Measurements from ENCODE around the gene PDZD4. TPM values are rescaled to one million over a fixed set of nuclear protein-coding genes. Genes with fewer than 3 reads are reported as not detected.

The PDZD4 gene
- total and polyA plus RNA-seq, 2 experiments from 2014 or later = 30.5 to 230 TPM

DNA sequence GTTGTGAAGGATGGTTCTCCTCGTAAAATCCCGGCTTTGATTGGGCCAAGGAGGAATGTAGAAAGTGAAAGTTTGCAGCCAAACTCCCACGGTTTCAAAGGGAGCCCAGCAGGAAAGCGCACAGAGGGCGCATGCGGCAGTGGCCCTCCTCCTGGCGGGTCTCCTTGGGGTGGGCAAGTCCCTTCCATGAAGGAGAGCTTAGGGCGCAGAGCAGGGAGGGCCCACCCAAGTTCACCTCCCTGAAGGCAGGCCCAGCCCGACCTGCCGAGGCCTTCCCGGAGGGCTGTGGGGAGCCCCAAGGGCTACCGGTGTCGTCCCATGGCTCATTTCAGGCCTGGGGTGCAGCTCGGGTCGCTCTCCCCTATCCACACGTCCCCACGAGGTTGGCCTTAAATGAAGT lies 2.0 kb downstream of the PDZD4 start:
- H3K27me3 ChIP-seq (ENCODE audit: insufficient read depth) = no peaks in the 10 kb centered on the region
- no peaks in the 10 kb centered on the region for H3K9me2 ChIP-seq (ENCODE audit: insufficient read depth)
- peaks cover 24% of the 10 kb centered on the region for H3K36me3 Mint-ChIP-seq (ENCODE audit: low read depth)
- peaks cover 14% of the 10 kb centered on the region for H3K27me3 Mint-ChIP-seq (ENCODE audit: insufficient read depth, low read depth, poor library complexity)
- no peak overlapping the region for H2AFZ ChIP-seq
- peak overlapping the region; percentile 95 for H3K27ac ChIP-seq (ENCODE audit: low read depth)
- H3F3A ChIP-seq (replicated peaks; ENCODE audit: low read depth) = no peaks in the 10 kb centered on the region
- H3K79me2 ChIP-seq (replicated peaks; ENCODE audit: insufficient read depth) = peaks cover 74% of the 10 kb centered on the region
- TF ChIP-seq NANOG (IDR thresholded peaks at IDR 0.05; ENCODE audit: borderline replicate concordance) (no peak), EZH2 (IDR thresholded peaks at IDR 0.05; ENCODE audit: low read depth, unreplicated experiment) (no peak), POLR2AphosphoS5 (IDR thresholded peaks at IDR 0.05; ENCODE audit: low read depth) (no peak; the same call in 1 of the 2 replicates), JUNB (IDR thresholded peaks at IDR 0.05; ENCODE audit: unreplicated experiment) (no peak), ZNF114 (CRISPR knock-in tag; IDR thresholded peaks at IDR 0.05) (no peak), EZH2phosphoT487 (IDR thresholded peaks at IDR 0.05; ENCODE audit: unreplicated experiment) (no peak), ZNF331 (CRISPR knock-in tag; IDR thresholded peaks at IDR 0.05; ENCODE audit: low read depth) (no peak), CREB1 (CRISPR knock-in tag; IDR thresholded peaks at IDR 0.05; ENCODE audit: low read depth) (no peak), STAT1 (IDR thresholded peaks at IDR 0.05; ENCODE audit: unreplicated experiment) (no peak)
- TF ChIP-seq, protein P1, sequence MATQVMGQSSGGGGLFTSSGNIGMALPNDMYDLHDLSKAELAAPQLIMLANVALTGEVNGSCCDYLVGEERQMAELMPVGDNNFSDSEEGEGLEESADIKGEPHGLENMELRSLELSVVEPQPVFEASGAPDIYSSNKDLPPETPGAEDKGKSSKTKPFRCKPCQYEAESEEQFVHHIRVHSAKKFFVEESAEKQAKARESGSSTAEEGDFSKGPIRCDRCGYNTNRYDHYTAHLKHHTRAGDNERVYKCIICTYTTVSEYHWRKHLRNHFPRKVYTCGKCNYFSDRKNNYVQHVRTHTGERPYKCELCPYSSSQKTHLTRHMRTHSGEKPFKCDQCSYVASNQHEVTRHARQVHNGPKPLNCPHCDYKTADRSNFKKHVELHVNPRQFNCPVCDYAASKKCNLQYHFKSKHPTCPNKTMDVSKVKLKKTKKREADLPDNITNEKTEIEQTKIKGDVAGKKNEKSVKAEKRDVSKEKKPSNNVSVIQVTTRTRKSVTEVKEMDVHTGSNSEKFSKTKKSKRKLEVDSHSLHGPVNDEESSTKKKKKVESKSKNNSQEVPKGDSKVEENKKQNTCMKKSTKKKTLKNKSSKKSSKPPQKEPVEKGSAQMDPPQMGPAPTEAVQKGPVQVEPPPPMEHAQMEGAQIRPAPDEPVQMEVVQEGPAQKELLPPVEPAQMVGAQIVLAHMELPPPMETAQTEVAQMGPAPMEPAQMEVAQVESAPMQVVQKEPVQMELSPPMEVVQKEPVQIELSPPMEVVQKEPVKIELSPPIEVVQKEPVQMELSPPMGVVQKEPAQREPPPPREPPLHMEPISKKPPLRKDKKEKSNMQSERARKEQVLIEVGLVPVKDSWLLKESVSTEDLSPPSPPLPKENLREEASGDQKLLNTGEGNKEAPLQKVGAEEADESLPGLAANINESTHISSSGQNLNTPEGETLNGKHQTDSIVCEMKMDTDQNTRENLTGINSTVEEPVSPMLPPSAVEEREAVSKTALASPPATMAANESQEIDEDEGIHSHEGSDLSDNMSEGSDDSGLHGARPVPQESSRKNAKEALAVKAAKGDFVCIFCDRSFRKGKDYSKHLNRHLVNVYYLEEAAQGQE (IDR thresholded peaks at IDR 0.05; ENCODE audit: unreplicated experiment) = no peak
- TF ChIP-seq, protein P2, sequence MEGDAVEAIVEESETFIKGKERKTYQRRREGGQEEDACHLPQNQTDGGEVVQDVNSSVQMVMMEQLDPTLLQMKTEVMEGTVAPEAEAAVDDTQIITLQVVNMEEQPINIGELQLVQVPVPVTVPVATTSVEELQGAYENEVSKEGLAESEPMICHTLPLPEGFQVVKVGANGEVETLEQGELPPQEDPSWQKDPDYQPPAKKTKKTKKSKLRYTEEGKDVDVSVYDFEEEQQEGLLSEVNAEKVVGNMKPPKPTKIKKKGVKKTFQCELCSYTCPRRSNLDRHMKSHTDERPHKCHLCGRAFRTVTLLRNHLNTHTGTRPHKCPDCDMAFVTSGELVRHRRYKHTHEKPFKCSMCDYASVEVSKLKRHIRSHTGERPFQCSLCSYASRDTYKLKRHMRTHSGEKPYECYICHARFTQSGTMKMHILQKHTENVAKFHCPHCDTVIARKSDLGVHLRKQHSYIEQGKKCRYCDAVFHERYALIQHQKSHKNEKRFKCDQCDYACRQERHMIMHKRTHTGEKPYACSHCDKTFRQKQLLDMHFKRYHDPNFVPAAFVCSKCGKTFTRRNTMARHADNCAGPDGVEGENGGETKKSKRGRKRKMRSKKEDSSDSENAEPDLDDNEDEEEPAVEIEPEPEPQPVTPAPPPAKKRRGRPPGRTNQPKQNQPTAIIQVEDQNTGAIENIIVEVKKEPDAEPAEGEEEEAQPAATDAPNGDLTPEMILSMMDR (conservative IDR thresholded peaks at IDR 0.05; ENCODE audit: low read depth in 2 of 2) = no peak
- TF ChIP-seq, protein P3, sequence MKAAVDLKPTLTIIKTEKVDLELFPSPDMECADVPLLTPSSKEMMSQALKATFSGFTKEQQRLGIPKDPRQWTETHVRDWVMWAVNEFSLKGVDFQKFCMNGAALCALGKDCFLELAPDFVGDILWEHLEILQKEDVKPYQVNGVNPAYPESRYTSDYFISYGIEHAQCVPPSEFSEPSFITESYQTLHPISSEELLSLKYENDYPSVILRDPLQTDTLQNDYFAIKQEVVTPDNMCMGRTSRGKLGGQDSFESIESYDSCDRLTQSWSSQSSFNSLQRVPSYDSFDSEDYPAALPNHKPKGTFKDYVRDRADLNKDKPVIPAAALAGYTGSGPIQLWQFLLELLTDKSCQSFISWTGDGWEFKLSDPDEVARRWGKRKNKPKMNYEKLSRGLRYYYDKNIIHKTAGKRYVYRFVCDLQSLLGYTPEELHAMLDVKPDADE (IDR thresholded peaks at IDR 0.05) = no peak
- TF ChIP-seq, protein P4, sequence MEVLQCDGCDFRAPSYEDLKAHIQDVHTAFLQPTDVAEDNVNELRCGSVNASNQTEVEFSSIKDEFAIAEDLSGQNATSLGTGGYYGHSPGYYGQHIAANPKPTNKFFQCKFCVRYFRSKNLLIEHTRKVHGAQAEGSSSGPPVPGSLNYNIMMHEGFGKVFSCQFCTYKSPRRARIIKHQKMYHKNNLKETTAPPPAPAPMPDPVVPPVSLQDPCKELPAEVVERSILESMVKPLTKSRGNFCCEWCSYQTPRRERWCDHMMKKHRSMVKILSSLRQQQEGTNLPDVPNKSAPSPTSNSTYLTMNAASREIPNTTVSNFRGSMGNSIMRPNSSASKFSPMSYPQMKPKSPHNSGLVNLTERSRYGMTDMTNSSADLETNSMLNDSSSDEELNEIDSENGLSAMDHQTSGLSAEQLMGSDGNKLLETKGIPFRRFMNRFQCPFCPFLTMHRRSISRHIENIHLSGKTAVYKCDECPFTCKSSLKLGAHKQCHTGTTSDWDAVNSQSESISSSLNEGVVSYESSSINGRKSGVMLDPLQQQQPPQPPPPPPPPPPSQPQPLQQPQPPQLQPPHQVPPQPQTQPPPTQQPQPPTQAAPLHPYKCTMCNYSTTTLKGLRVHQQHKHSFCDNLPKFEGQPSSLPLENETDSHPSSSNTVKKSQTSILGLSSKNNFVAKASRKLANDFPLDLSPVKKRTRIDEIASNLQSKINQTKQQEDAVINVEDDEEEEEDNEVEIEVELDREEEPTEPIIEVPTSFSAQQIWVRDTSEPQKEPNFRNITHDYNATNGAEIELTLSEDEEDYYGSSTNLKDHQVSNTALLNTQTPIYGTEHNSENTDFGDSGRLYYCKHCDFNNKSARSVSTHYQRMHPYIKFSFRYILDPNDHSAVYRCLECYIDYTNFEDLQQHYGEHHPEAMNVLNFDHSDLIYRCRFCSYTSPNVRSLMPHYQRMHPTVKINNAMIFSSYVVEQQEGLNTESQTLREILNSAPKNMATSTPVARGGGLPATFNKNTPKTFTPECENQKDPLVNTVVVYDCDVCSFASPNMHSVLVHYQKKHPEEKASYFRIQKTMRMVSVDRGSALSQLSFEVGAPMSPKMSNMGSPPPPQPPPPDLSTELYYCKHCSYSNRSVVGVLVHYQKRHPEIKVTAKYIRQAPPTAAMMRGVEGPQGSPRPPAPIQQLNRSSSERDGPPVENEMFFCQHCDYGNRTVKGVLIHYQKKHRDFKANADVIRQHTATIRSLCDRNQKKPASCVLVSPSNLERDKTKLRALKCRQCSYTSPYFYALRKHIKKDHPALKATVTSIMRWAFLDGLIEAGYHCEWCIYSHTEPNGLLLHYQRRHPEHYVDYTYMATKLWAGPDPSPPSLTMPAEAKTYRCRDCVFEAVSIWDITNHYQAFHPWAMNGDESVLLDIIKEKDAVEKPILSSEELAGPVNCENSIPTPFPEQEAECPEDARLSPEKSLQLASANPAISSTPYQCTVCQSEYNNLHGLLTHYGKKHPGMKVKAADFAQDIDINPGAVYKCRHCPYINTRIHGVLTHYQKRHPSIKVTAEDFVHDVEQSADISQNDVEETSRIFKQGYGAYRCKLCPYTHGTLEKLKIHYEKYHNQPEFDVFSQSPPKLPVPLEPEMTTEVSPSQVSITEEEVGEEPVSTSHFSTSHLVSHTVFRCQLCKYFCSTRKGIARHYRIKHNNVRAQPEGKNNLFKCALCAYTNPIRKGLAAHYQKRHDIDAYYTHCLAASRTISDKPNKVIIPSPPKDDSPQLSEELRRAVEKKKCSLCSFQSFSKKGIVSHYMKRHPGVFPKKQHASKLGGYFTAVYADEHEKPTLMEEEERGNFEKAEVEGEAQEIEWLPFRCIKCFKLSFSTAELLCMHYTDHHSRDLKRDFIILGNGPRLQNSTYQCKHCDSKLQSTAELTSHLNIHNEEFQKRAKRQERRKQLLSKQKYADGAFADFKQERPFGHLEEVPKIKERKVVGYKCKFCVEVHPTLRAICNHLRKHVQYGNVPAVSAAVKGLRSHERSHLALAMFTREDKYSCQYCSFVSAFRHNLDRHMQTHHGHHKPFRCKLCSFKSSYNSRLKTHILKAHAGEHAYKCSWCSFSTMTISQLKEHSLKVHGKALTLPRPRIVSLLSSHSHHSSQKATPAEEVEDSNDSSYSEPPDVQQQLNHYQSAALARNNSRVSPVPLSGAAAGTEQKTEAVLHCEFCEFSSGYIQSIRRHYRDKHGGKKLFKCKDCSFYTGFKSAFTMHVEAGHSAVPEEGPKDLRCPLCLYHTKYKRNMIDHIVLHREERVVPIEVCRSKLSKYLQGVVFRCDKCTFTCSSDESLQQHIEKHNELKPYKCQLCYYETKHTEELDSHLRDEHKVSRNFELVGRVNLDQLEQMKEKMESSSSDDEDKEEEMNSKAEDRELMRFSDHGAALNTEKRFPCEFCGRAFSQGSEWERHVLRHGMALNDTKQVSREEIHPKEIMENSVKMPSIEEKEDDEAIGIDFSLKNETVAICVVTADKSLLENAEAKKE (CRISPR knock-in tag; IDR thresholded peaks at IDR 0.05) = no peak
- peak overlapping the region; percentile 75 for H3K4me3 ChIP-seq
- no peak for DNase-seq (ENCODE audit: low spot score)
- peak overlapping the region; percentile 83 for H3K4me3 Mint-ChIP-seq
- no peaks in the 10 kb centered on the region; the same call in 1 of the 2 replicates for H4K20me1 ChIP-seq (replicated peaks; ENCODE audit: insufficient read depth)
- peaks cover 28% of the 10 kb centered on the region for H3K4me1 ChIP-seq (ENCODE audit: insufficient read depth)
- no peaks in the 10 kb centered on the region for H3K9me3 Mint-ChIP-seq
- H3K4me1 Mint-ChIP-seq = peaks cover 46% of the 10 kb centered on the region
- 0 out of 2 replicates have a peak overlapping the region, but pooled peaks have one; percentile 80 for H3K27ac Mint-ChIP-seq
- H3K4me2 ChIP-seq = peak overlapping the region; percentile 65
- H3K36me3 ChIP-seq (ENCODE audit: insufficient read depth) = no peaks in the 10 kb centered on the region
- peak; percentile 3 for ATAC-seq

All from GM23338 (cell line).